ENCODE data around the gene RFC4.

DNA sequence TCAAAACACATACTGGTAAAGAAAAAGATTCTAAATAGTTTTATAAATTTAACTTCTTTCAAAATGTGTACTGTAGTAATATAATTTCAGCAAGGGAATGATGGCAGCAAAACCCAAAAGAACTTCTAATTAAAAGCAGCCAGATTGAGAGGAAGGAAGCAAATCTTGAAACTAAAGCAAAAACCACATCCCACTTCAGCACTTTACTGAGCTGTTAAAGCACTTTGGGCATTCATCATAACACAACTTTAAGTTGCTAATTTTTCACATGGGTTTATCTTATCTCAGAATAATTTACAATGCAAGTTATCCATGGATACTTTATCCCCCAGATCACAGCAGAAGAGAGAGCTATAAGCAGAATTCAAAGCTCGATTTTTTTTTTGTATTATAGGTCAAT lies 6.0 kb downstream of the RFC4 start:
- TF ChIP-seq CTCF (conservative IDR thresholded peaks at IDR 0.05; ENCODE audit: low read depth, low read length) = no peak
- no peak for TF ChIP-seq POLR2A (IDR thresholded peaks at IDR 0.05; ENCODE audit: low read depth, low read length)
- no peak for TF ChIP-seq RAD21 (IDR thresholded peaks at IDR 0.05; ENCODE audit: low read length)
- TF ChIP-seq NFE2L2 (IDR thresholded peaks at IDR 0.05; ENCODE audit: low read depth, low read length) = no peak
- TF ChIP-seq CEBPB (IDR thresholded peaks at IDR 0.05; ENCODE audit: low read depth, low read length) = no peak
- TF ChIP-seq USF2 (IDR thresholded peaks at IDR 0.05; ENCODE audit: low read depth, low read length) = no peak
- TF ChIP-seq CHD1 (IDR thresholded peaks at IDR 0.05; ENCODE audit: low read depth, low read length) = no peak
- no peak for TF ChIP-seq RFX5 (IDR thresholded peaks at IDR 0.05; ENCODE audit: low read depth, low read length)
